HG03442 (cell line): Measurements from ENCODE around the gene LONRF3.
"Not testable (repeated sequence)": the region's sequence is repeated elsewhere in the genome, so short reads cannot be mapped to it uniquely, and the experiment has no call there.

Source experiments
- ATAC-seq: cut with Tn5 transposase; IDR thresholded peaks from one replicate; pipeline ENCODE4 v1.9.1; 2021; ENCODE audit warnings: mild to moderate bottlenecking, moderate library complexity; ENCODE audit not compliant: unreplicated experiment

The LONRF3 gene

DNA sequence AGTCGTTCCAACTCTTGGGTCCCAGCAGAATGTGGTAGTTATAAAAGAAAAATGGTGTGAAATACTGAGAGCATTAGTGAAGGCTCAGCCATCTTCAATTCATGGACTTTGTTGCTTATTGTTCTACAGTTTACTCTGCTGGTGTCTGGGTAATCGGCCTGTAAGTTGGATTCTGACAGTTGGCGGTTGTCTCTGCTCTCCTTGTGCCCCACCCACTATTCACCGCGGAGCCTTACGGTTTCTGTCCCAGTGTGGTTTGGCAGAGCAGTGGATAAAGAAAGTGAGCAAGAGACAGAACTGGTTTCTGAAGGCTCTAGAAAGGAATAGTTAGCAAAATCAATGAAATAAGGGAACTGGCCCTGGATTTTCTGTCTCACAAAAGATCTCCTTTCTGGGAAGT is 9.1 kb downstream of the LONRF3 start:
- no peak for ATAC-seq

DNA sequence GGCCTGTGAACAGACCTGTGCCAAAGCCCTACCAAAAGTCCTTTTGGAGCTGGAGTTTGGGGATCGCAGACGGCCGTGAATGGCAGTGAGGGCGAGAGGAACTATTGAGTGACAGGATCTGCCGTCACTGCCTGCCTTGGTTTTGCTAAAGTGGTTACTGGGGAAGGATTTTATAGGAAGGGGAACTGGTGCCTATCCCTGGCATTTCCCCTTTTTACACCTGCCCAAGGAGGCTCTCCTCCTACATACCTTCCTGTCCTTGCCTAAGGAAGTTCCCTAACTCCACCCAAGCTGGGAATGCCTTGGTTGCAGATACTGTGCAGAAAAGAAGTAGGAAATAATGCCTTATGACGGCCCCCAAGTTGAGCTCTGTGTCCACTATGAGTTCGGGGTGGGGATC is 14.5 kb downstream of the LONRF3 start:
- no peak for ATAC-seq

DNA sequence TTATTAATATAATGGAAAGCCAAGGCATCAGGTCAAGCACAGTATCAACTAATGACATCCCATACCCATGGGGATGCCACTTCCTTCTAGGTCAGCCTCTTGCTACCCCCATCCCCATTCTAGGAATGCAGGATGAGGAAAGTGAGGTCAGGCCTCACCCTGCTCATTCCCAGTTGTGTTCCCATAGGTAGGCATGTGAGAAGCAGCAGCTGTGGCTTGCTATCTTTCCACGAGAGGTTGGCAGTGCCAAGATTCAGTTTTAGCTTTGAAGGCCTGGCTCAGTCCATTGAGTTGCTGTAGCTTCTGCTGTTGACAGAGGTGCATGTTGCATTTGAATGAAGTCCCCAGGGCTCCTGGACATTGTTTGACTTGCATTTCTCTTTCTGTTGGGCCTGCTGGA is 15.5 kb downstream of the LONRF3 start:
- no peak for ATAC-seq

DNA sequence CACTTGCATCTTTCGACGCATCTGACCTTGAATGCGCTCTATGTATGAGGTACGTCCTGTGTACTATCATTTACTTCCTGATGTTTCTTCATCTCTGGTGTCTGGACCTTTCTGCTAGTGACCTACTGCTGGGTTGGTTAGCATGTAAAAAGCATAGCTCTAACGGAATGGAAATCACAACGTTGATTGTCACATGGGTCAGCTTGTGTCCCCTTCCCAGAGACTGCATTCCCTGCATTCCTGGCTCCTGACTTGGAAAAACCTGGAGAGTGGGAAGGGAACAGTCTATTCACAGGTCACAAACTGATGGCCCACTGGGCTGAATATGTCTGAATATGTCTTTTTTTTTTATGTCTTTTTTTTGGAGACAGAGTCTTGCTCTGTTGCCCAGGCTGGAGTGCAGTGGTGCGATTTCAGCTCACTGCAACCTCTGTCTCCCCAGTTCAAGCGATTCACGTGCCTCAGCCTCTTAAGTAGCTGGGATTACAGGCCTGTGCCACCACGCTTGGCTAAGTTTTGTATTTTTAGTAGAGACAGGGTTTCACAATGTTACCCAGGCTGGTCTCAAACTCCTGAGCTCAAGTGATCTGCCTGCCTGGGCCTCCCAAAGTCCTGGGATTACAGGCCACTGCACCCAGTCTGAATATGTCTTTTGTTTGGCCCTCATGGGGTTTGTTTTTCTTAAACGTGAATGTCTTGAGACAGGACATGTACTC is 16.3 kb downstream of the LONRF3 start:
- no peak for ATAC-seq

DNA sequence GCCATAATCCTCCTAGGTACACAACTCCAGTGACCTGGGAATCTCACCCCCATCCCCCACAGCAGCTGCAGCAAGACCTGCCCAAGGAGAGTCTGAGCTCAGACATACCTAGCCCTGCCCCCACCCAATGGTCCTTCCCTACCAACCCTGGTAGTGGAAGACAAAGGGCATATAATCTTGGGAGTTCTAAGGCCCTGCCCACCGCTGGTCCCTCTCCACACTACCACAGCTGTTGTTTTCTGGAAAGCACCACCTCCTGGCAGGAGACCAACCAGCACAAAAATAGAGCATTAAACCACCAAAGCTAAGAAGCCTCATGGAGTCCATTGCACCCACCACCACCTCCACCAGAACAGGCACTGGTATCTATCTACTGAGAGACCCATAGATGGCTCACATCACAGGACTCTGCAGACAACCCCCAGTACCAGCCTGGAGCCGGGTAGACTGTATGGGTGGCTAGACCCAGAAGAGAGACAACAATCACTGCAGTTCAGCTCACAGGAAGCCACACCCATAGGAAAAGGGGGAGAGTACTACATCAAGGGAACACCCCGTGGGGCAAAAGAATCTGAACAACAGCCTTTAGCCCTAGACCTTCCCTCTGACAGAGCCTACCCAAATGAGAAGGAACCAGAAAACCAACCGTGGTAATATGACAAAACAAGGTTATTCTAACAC is 18.2 kb downstream of the LONRF3 start:
- not testable (repeated sequence) for ATAC-seq

DNA sequence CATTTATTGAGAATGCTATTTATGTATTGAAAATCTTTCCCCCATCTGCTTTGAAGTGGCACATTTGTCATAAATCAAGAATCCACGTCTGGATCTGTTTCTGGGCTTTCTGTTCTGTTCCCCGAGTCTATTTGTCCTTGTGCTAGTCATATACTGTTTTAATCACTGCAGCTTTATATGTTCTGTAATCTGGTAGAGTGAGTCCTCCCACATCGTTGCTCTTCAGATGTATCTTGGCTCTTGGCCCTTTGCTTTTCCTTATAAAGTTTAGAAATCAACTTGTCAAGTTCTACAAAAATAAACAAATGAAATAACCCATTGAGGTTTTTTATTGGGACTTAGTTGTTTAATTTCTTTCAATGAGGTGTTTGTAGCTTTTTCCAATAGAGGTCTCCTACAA is 29.0 kb downstream of the LONRF3 start:
- no peak for ATAC-seq

DNA sequence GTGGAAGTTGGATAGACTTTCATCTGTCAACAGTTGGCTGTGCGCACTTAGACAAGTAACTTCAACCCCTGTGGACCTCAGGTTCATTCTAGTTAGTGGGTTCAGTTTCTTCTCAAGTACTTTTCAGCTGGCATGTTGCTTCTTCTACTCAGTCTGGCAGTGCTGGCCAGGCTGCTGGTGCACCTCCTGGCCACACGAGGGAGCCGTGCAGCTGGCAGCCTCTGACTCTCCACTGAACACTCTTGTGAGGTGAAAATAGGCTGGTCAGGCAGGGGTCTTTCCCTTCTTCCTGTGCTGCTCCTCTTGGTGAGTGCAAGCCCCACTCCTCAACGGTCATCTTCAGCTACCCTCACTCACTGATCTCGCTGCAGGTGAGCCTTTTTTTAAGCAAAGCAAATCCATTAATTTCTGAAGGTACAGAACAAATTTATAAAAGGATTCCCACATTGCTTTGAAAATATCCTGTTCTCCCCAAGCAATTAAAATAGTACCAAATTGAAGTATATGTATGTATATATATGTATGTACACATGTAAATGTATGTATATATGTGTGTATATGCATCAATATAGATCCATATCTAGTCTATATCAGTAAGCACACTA is 30.6 kb downstream of the LONRF3 start:
- peak; percentile 86 for ATAC-seq

DNA sequence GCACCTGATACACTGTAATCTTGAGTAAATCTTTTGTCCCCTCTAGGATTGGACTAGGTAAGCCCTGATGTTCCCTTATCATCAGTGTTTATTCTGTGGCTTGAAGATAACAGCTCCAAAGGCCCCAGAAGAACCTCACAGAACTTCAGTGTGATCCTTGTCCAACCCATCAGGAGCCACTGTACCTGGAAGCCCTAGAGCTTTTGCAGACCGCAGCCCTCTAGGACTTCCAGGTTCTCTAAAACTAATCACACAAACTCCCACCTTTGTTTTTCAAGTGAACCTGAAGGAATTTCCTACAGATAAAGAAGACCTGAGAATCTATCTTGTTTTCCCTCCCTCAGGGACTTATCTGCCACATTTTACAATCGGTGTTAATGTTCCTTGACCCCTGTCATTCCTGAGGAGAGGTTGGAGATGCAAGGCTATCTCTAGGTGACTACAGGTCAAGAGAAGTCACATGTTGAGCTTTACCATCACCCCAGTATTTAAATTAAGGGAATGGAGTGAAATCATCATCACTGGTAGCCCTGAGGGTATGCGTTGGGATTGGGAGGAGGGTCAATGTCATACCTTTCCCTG is 32.9 kb downstream of the LONRF3 start:
- ATAC-seq, result no peak

DNA sequence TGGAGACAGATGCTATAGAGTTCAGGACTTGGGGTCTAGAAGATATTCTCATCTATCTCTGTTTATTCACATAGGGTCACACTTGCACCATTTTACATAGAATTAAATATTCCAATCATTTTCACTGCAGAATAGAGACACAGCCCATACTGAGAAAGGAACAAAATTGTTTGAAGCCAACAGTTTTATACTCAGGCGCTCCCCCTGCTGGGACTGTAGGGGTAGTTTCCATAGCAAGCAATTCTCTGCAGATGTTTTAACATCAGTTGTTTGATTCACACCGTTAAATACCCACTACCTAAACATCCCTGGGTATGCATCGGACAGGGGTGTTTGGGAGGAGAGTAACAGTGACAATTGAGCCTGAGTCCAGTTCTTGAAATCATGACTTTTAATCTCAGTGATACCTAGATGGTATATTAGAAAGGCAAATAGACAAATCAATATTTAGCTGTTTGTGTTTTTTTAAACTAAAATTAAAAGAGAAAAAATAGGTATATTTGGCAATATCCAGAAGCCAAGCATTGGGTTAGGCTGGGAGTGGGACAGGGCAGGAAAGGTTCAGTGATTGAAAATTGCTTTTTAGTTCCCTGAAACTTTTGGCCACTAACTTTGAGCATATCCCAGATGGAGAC is 33.8 kb downstream of the LONRF3 start:
- ATAC-seq, result no peak

DNA sequence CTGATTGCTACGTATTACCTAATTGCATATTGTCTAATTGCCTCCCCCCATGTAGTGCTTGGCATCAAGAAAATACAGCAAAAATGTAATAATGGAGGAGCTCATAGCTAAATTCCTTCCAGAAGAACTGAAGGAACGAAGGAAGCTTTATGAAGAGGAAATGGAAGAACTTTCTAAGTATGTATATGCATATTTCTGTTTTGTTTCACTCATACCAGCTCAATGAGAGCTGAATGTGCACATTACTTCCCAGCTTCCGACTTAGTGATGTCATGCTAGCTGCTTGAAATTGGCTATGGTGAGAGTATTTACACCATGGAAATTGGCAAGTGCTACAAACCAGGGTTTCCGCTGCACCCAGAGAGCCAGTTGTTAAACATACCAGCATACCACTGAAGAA is 34.7 kb downstream of the LONRF3 start:
- no peak for ATAC-seq

DNA sequence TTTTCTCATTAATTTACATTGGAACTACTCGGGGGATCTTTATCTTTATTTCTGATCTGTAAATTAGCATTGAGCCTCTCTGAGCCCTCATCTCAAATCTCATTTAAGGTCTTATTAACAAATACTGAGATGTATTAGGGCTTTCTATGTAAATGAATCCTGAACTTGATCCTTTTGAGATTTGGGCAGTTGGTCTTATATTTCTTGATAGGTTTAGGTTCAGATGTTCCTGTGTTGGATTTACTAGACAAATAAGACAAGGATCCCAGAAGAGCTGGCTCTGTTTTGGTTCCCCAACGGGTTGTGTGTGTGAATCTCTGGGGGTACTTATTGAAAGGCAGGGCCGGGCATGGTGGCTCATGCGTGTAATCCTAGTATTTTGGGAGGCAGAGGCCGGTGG is 36.1 kb downstream of the LONRF3 start:
- ATAC-seq, result no peak

DNA sequence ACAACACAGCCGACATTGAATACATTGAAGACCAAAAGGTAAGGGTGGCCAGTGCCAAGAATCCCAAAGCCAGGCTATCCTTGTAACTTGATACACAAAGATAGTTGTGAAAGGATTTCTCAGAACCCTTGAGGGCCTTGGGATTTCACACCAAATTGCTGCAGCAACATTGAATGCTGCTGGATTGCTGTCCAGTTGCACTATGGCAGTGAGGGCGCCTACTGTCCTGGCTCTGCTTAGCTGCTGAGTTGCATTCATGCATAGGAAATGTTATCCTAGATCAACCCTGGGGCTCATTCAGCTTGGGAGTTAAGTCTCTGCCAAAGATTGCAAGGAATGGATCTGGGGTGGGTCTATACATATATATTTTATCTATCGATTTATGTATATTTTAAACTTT is 38.7 kb downstream of the LONRF3 start:
- no peak for ATAC-seq

DNA sequence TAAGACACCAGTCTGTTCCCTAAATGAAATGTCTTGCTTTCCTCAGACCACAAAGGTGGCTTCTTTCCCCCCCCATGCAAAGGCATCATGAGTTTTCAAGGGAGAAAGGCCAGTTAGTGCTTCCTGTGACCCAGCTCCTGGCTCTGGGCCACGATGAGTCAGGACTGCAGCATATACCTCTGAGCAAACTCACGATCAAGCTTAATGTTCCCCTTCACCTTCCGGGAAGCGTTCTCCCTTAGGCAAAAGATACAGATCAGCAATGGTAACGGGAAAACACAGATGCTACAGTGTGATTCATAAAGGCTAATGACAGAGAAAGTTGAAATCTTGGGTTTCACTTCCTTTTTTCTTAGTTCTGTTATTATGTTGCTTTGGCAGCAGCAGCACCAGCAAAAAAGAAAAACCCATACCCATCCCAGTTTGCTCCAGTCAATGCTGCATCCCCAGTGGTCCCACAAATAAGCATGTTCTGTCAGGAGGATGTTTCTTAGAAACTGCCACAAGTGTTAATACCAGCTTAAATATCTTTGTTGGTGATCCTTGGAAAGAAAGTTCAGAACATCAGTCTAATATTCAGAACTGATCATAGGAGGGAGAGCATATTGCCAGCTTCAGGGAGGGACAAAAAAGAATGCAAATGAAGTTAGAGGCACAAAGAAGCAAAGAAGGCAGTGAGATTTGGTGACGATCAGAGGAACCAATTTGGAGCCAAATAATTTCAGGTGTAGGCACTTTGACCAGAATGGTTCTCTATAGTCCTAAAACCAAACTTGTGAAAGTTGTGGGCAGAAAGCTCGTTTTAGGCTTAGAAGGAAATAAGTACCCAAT is 41.2 kb downstream of the LONRF3 start:
- peak; percentile 91 for ATAC-seq

DNA sequence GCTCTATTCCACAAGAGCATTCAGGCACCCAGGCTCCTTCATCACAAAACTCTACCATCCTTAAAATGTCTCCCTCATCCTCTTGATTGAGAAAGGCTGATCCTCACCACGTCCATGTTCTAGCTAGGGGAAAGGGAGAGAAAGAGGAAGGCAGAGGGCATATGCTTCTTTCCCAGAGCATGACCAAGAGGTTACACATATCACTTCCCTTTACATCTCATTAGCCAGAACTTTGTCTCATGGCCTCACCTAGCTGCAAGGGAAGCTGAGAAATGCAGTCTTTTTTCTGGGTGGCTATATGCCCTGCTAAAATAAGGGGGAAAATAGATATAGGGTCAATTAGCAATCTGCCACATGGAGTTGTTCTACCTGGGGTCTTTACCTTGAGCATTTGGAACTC is 42.7 kb downstream of the LONRF3 start:
- ATAC-seq, result no peak

DNA sequence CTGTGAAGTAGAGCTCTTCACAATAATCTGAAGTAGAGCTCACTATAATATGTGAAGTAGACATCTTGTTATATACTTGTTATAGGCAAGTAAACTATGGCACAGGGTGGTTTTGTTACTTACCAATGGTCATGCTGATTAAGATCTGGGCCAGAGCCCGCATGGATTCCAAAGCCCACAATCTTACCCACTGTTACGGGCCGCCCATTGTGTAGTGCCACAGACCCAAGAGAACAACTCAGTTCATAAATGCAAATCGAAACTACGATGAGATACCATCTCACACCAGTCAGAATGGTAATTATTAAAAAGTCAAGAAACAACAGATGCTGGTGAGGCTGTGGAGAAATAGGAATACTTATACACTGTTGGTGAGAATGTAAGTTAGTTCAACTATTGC is 51.5 kb downstream of the LONRF3 start:
- ATAC-seq, result no peak

DNA sequence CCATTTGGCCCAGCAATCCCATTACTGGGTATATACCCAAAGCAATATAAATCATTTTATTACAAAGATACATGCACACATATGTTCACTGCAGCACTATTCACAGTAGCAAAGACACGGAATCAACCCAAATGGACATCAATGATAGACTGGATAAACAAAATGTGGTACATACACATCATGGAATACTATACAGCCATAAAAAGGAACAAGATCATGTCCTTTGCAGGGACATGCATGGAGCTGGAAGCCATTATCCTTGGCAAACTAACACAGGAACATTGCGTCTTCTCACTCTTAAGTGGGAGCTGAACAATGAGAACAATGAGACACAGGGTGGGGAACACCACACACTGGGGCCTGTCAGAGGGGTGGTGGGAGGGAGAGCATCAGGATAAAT is 51.9 kb downstream of the LONRF3 start:
- ATAC-seq, result not testable (repeated sequence)

DNA sequence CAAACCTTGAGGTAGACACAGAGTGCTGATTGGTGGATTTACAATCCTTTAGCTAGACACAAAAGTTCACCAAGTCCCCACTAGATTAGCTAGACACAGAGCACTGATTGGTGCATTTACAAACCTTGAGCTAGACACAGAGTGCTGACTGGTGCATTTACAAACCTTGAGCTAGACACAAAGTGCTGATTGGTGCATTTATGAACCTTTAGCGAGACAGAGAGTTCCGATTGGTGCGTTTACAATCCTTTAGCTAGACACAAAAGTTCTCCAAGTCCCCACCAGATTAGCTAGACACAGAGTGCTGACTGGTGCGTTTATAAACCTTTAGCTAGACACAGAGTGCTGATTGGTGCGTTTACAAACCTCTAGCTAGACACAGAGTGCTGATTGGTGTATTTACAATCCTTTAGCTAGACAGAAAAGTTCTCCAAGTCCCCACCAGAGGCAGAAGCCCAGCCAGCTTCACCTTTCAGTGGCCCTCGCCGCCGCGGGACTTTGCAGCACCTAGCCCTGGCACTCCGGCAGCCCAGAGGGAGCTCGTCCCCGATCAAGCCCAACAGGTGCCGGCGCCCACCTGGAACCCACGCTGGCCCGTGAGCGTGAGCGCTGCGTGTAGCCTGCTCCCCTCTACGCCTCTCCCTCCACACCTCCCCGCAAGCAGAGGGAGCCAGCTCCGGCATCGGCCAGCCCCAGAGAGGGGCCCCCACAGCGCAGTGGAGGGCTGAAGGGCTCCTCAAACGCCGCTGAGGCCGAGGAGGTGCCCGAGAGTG is 53.7 kb downstream of the LONRF3 start:
- not testable (repeated sequence) for ATAC-seq

DNA sequence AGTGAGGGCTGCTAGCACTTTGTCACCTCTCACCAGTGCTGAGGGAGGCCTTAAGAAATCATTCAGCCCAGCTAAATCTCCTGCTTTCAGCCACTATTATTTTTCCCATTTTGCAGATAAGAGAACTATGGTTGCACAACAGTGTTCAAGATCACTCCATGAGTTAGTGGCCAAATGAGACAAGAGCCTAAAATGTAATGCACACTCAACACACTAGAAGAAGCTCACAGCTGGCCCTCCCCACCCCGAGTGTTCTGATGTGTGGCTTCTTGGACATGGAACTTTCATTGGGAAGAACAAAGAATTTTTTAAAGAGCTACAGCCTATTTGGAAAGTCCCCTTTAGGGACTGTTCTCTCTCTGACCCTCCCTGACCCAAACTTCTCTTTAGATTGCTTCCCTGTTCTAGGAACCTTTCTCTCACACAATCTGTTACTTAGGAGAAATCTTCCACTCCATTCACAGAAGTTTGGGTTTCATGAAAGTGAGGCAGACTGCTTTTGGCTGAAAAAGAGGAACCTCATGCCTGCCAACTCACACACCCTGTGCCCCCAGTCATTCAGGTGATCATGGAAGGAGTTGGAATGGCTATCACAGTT is 54.4 kb downstream of the LONRF3 start:
- no peak for ATAC-seq

DNA sequence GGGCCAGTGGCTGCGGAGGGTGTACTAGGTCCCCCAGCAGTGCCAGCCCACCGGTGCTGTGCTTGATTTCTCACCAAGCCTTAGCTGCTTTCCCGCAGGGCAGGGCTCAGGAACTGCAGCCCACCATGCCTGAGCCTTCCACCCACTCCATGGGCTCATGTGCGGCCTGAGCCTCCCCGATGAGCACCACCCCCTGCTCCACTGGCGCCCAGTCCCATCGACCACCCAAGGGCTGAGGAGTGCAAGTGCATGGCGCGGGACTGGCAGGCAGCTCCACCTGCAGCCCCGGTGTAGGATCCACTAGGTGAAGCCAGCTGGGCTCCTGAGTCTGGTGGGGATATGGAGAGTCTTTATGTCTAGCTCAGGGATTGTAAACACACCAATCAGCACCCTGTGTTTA is 55.2 kb downstream of the LONRF3 start:
- ATAC-seq, result not testable (repeated sequence)
